PFSK-1 (cell line): ENCODE results near the gene ETV7.

ENCODE experiments used
- POLR2AphosphoS5 ChIP-seq: IDR thresholded peaks from 2 replicates; pipeline ENCODE4 v1.6.1; 2012; ENCODE audit warnings: low read depth, mild to moderate bottlenecking, control low read depth, low read length, moderate library complexity
- TAF1 ChIP-seq: IDR thresholded peaks from 2 replicates; pipeline ENCODE4 v1.6.1; 2012; ENCODE audit warnings: low read length, control low read depth, borderline replicate concordance; ENCODE audit not compliant: insufficient read depth
- TF ChIP-seq, protein P1 (sequence below), 2 experiments: IDR thresholded peaks; 2 replicates each; pipeline versions ENCODE4 v1.6.1 to v1.8.0; 2011 to 2012; ENCODE audit warnings: low read depth in 2 of 2, low read length in 2 of 2, control low read depth in 1 of 2, inconsistent platforms in 1 of 2, mild to moderate bottlenecking in 1 of 2, moderate library complexity in 1 of 2; ENCODE audit not compliant: insufficient read depth in 1 of 2

DNA sequence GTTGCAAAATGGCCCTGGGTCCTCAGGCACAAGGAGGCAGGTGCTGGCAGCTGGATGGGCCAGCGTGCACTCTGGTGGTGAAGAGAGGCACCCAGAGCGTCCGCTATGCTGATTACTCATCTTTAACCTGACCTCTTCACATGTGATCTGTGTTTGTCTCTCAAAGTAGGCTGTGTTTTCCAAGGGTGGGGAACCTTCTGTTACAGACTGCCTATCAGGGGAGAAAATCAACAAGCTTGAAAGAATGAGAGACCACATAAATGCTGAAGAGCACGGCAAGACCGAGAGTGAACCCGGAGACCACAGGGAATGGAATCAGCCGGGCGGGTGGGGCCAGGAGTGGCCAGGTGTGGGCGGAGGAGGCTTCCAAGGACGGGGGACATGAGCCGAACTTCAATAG, 67.0 kb downstream of the ETV7 start:
- TF ChIP-seq TAF1 (no peak), POLR2AphosphoS5 (no peak)
- TF ChIP-seq, protein P1, sequence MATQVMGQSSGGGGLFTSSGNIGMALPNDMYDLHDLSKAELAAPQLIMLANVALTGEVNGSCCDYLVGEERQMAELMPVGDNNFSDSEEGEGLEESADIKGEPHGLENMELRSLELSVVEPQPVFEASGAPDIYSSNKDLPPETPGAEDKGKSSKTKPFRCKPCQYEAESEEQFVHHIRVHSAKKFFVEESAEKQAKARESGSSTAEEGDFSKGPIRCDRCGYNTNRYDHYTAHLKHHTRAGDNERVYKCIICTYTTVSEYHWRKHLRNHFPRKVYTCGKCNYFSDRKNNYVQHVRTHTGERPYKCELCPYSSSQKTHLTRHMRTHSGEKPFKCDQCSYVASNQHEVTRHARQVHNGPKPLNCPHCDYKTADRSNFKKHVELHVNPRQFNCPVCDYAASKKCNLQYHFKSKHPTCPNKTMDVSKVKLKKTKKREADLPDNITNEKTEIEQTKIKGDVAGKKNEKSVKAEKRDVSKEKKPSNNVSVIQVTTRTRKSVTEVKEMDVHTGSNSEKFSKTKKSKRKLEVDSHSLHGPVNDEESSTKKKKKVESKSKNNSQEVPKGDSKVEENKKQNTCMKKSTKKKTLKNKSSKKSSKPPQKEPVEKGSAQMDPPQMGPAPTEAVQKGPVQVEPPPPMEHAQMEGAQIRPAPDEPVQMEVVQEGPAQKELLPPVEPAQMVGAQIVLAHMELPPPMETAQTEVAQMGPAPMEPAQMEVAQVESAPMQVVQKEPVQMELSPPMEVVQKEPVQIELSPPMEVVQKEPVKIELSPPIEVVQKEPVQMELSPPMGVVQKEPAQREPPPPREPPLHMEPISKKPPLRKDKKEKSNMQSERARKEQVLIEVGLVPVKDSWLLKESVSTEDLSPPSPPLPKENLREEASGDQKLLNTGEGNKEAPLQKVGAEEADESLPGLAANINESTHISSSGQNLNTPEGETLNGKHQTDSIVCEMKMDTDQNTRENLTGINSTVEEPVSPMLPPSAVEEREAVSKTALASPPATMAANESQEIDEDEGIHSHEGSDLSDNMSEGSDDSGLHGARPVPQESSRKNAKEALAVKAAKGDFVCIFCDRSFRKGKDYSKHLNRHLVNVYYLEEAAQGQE (IDR thresholded peaks at IDR 0.05; ENCODE audit: insufficient read depth in 1 of 2, low read depth in 2 of 2, low read length in 2 of 2) = no peak
